Pons (tissue), 1 donor: ENCODE data around the gene EEFSEC.
A peak's percentile ranks its signal among the peaks of the same experiment; 100 is the strongest.

Experiments
- DNase-seq: peaks from one replicate; pipeline ENCODE4 v3.0.0-alpha.2; 2016; ENCODE audit warnings: low spot score

Gene EEFSEC

GRCh38 chr3:128316481-128316891 lies 163.2 kb downstream of the EEFSEC start:
- DNase-seq: no peak

GRCh38 chr3:128317101-128317697 lies 163.9 kb downstream of the EEFSEC start:
- DNase-seq: no peak

GRCh38 chr3:128317698-128318231 lies 164.5 kb downstream of the EEFSEC start:
- no peak for DNase-seq

GRCh38 chr3:128318275-128318941 lies 165.1 kb downstream of the EEFSEC start:
- no peak for DNase-seq

- no peak for DNase-seq
Observed at GRCh38 chr3:128319107-128319506, 165.8 kb downstream of the EEFSEC start.

- DNase-seq: no peak
Observed at GRCh38 chr3:128319741-128320141, 166.5 kb downstream of the EEFSEC start.

- no peak for DNase-seq
Observed at GRCh38 chr3:128320551-128321340, 167.5 kb downstream of the EEFSEC start.

GRCh38 chr3:128321418-128321817 lies 168.1 kb downstream of the EEFSEC start:
- no peak for DNase-seq

- DNase-seq: peak; percentile 20
Observed at GRCh38 chr3:128322030-128323022, 169.0 kb downstream of the EEFSEC start.

- DNase-seq: no peak
Observed at GRCh38 chr3:128323206-128324081, 170.2 kb downstream of the EEFSEC start.

- no peak for DNase-seq
Observed at GRCh38 chr3:128324911-128325592, 171.8 kb downstream of the EEFSEC start.

- DNase-seq: no peak
Observed at GRCh38 chr3:128326051-128326823, 173.0 kb downstream of the EEFSEC start.

GRCh38 chr3:128327606-128328031 lies 174.3 kb downstream of the EEFSEC start:
- DNase-seq: no peak

- DNase-seq: no peak
Observed at GRCh38 chr3:128328546-128329458, 175.5 kb downstream of the EEFSEC start.

- no peak for DNase-seq
Observed at GRCh38 chr3:128329491-128330213, 176.4 kb downstream of the EEFSEC start.

GRCh38 chr3:128330214-128330842 lies 177.0 kb downstream of the EEFSEC start:
- DNase-seq: no peak
